HG02678 (cell line): ENCODE measurements around the gene FUBP1.
"Not testable (repeated sequence)": the region's sequence is repeated elsewhere in the genome, so short reads cannot be mapped to it uniquely, and the experiment has no call there.

Experiments used
- ATAC-seq: cut with Tn5 transposase; IDR thresholded peaks from one replicate; pipeline ENCODE4 v1.9.1; 2021; ENCODE audit warnings: mild to moderate bottlenecking, moderate library complexity; ENCODE audit not compliant: unreplicated experiment

FUBP1 gene

DNA sequence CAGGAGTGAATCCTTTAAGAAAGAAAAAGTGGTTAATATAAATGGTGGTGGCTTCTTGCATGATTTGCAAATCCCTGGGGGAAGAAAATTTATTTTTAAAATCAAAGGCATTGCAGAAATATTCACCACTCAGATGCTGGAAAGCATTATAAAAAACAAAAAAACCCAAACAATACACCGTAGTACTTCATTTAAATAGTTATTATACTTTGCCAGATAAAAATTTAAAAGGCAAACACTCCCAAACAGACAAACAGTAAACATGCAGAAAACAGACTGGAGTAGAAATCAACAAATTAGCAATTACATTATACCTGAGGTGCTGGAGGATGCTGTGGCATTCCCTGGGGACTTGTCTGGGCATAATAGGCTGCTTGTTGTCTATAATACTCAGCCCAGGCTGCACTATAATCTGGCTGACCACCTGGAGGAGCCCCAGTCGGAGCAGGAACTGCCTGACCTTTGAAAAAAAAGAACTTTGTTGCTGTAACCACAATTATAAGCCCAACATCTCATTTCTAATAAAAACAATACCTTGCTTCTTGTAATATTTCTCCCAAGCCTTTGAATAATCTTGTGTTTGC lies 29.9 kb downstream of the FUBP1 start:
- ATAC-seq, result peak; percentile 38

DNA sequence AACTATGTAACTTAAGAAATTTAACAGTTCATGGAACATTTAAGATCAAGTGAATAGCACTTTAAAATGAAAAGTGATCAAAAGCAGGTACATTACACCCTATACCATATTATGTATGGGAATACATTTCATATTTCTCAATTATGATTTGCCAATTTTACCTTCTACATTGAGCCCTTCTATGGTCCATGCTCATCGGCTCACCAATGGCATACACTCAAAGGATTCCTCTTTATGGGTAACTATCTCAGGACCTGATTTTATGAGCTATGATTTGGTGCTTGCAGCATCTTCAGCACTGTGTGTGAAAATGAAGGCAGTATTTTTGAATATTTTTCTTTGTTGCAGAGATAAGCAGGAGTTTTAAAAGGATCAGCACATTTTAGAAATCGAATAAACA lies 33.5 kb downstream of the FUBP1 start:
- no peak for ATAC-seq

DNA sequence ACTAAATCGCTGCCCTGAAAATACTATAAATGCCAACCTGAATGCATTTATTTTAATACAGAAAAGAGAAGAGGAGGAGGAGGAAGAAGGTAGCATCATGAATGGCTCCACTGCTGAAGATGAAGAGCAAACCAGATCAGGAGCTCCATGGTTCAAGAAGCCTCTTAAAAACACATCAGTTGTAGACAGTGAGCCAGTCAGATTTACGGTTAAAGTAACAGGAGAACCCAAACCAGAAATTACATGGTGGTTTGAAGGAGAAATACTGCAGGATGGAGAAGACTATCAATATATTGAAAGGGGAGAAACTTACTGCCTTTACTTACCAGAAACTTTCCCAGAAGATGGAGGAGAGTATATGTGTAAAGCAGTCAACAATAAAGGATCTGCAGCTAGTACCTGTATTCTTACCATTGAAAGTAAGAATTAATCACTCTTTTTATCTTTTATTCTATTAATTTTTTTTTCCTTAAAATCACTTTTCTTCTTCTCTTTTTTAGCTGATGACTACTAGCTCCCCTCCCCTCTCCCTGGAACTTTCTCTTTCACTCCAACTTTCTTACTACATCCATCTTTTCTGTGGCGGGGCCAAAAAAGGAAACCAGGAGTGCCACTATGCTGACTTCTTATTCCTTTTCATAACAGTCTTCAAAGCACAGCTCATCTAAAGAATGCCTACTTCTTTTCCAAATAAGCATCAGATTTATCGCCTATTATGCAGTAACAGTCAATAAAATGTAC lies 36.3 kb downstream of the FUBP1 start:
- ATAC-seq, result no peak

DNA sequence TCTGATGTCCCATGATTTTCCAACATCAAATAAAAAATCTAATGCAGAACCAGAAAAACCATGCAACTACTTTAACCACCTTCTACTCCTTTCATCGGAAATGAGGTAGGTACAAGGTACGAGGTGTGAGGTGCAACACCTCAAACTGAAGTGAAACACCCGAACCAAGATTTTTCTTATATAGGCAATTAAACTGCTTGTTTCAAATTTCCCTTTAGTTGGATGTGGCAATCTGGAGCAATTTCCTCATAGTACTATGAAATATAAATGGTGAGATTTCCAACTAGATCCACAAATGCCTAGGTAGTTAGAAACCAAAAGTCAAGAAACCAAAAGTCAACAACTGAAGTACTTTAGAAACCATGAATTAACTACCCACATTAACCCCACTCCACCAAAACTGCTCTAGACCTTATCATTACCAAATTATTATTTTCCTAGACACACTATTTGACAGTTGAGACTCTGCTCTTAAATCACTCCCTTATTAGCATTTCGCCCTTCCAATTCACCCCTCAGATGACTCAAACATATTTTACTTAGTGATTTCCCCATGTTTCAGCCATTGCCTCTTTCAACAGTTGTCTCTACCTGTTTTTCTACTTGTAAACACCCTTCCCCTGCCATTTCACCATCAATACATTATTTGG lies 37.8 kb downstream of the FUBP1 start:
- no peak for ATAC-seq

DNA sequence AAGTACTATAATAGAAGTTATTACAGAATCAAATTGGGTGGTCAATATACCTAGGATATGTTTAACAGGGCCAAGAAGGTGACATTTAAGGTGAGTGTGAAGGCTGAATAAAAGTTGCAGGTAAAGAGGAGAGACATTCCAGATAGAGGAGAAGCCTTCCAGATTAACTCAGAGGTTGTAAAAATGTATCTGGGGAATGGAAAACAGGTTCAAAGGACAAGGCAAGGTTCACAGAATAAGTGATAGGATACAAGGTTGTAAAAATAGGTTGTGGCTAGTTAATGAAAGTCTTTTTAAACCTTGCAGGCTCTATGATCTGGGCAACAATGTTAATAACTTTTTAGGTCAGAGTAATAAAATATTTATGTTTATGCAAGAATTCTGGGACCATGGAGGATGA lies 40.2 kb downstream of the FUBP1 start:
- no peak for ATAC-seq

DNA sequence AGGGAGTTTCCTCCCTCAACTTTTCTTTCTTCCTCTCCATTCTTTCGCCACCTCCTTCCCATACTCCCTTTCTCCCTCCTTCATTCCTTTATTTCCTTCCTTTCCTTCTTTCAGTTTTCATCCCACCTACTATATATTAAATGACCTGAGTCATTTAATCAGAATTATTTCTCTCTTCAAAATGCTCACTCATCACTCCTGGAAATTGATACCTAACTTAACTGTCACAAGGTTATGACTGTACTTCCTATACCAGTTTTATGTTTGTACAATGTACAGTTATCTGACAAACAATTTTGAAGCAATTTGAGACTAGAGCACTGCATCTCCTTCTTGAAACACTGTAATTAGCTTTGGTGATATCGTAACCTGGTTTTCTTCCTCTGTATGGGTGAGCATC lies 49.1 kb downstream of the FUBP1 start:
- no peak for ATAC-seq

DNA sequence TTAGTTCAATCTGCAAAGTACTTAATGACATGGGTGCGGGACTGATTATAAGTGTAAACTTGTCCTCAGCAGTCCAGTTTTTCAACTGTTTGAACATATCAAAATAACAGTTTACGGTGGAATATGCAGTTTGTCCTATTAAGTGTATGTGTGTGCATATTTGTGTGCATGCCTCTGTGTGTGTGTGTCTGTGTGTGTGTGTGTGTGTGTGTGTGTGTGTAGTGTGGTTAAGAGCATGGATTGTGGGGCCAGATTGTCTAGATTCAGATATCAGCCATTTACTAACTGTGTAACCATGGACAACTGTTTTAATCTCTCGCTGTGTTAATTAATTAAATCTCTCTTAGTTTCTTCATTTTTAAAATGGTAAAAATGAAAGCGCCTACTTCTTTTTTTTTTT lies 51.5 kb downstream of the FUBP1 start:
- ATAC-seq, result no peak

DNA sequence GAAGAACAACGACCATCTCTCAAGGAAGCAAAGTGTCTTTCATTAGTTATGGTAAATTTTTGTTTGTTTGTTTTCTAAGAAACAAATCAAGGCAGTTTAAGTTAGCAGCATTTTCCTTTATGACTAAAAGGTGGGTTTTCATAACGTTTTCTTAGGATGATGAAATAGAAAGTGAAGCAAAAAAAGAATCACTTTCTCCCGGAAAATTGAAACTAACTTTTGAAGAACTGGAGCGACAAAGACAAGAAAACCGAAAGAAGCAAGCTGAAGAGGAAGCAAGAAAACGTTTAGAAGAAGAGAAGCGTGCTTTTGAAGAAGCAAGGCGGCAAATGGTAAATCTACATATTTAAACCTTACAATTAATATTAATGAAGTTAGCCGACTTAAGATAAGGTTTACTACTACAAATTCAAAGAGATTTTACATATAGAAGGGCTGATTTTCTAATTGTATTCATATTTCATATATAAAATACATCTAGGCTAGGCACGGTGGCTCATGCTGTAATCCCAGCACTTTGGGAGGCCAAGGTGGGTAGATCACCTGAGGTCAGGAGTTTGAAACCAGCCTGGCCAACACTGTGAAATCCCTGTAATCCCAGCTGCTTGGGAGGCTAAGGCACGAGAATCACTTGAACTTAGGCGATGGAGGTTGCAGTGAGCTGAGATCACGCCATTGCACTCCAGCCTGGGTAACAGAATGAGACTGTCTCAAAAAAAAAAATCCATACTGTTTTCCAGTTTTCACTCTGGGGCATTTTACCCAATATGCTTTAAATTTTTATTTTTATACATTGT lies 52.1 kb downstream of the FUBP1 start:
- ATAC-seq, result peak; percentile 56

DNA sequence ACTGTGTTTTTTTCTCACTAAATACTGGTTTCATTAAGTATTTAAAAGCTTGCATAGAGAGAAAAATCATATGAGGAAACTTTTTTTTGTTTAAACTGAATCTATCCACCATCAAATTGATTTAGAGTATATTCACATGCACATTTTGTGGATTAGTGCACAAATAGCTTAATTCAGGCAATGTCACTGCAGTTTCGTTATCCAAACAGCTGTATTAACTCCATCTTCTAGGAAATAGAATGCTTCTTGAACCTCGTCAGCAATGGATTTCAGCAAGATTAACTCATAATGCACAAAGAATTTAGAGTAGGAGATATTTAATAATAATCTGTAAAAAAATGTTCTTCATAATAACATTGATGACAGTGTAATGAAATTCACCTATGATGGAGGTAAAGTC lies 52.9 kb downstream of the FUBP1 start:
- ATAC-seq, result no peak

DNA sequence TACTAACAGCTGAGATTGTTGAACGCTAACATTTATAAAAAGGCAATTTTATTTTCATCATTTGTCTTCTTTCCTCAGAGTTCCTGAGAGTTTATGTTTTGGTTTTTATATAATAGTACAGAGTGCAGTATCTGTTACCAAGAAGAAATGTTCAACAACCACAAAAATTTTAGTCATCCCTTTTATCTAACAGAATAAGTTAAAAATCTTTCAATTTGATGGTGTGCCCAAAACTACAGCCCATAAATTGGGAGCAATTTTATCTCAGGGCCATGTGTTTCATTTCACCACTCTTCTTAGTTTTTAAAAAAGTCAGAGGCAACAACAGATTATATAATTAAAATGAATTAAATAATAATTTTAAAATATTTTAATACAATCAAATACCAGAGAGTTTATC lies 53.4 kb downstream of the FUBP1 start:
- no peak for ATAC-seq

DNA sequence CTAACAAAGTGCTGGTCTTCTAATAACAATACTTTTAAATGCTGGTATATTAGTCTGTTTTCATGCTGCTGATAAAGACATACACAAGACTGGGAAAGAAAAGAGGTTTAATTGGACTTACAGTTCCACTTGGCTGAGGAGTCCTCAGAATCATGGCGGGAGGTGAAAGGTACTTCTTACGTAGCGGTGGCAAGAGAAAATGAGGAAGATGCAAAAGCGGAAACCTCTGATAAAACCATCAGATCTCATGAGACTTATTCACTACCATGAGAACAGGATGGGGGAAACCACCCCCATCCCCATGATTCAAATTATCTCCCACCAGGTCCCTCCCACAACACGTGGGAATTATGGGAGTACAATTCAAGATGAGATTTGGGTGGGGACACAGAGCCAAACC lies 60.0 kb downstream of the FUBP1 start:
- ATAC-seq, result not testable (repeated sequence)

DNA sequence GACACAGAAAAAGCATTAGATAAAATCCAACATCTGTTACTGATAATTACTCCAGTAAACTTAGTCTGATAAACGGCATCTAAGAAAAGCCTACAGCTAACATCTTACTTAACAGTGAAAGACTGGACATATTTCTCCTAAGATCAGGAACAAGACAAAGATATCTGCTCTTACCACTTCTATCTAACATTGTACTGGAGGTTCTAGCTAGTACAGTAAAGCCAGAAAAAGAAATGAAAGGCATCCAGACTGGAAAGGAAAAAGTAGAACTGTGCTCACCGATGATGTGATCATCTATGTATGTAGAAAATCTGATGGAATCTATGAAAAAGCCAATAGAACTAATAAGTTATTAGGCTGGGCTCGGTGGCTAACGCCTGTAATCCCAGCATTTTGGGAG lies 68.8 kb downstream of the FUBP1 start:
- ATAC-seq, result no peak

DNA sequence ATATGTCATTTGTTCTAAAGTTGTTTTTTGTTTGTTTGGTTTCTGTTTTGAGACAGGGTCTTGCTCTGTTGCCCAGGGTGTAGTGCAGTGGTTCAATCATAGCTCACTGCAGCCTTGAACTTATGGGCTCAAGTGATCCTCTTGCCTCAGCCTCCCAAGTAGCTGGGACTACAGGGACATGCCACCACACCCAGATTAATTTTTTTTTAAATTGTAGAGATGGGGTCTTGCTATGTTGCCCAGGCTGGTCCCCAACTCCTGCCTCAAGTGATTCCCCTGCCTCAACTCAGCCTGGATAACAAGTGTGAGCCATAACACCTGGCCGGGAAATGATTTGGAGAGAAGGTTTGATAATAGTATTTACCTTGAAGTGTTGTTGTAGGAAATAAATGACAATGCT lies 72.2 kb downstream of the FUBP1 start:
- ATAC-seq, result no peak

DNA sequence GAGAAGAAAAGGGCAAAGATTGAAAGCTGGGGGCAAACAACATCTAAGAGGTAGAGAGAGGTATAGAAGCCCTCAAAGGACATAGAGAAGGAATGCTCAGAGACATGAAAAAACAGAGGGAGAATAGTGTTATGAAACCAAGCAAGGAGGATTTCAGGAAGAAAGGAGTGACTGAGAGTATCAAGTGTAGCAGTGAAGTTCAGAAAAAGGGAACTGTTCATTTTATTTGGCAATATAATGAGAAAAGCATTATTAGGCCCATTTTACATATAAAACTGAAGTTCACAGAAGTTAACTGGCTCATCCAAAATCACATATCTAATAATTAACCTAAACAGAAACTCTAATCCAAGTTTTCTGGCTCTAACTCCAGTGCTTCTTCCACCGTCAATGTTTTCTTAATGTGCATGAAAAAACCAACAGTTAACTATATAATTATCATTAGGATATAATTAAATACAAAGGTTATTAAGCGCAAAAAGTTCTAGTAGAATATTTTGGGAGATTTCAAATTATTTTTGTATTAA lies 72.8 kb downstream of the FUBP1 start:
- no peak for ATAC-seq

DNA sequence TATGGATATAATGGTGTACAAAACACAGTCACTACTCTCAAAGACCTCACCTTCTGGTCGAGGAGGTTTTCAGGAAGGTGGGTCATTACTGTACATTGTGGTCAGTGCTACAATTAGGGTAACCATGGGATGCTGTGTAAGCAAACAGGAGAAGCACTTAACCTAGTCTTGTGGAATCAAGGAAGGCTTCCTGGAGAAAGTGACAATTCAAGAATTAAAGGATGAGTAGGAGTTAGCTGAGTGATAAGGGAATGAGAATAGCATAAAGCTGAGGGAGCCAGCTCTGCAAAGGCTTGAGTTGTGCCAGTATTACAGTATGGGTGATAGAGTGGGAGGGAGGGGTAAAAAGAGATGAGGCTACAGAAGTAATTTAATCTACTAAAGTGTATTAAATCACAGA lies 73.3 kb downstream of the FUBP1 start:
- no peak for ATAC-seq

DNA sequence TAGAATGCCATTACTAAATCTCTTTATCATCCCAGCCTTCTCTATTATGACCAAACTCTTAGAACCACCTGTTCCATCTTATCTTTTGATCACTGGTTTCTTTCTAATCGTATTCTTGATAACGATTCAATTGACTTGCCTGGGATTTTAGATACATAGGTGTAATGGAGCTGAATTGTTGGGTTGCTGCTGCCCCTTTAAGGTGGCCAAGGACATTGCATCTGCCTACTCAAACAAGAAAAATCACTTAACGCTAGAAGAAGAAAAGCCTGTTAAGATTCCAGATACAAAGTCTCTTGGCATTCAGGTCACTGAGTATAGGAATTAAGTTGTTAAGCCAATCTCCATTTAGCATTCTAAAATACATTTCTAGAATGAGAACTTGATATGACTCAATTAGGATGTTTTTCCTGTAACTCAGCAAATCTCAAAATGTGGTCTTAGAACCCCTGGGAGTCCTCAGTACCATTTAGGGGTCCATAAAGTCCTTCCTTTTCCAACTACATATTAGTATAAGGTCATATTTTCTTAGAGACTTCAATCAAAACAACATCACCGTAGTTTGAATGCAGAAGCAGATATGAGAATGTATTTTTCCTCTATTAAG lies 78.1 kb downstream of the FUBP1 start:
- ATAC-seq, result no peak

DNA sequence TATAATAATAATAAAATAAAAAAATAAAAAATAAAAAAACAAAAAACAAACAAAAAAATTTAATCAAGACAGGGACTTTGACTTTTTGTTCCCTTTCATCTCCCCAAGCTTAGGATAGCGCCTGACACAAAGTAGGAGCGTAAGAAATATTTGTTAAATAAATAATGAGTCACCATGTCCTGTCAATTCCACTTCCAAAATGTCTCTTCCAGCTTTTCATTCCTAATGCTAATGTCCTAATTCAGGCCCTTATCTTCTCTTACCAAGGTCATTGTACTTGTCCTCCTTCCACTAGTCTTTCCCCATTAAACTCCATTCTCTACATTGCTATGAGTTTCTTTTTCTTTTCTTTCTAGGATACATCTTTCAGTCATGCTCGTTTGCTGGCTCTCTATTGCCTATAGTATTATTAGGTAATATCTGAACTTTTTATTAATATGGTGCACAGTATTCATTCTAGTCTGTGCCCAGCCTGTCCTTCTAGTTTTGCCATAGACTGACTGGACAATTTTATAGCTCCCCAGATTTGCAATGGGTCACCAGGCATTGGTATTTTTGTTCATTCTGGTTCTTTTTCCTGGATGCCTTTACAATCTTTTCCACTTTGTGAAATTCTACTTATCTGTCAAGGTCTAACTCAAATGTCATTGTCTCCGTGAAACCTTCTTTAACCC lies 79.1 kb downstream of the FUBP1 start:
- ATAC-seq, result no peak
